Measurements from ENCODE around the gene PPFIA2.

DNA sequence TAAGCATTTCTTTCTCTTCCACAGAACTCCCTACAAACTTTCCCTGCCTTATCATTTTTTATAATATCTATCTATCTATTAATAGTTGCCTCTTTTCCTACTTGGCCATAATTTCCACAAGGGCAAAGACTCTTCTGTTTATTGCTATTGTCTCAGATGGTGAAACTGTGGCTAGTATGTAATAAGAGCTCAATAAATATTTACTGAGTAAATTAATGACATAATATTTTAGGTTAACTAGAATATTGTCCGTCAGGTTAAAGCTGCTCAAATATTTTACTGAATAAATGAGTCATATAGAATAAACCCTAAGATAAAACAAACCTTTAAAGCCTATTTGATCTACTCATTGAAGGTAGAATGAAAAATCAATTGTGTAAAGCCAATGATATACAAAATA, 240.5 kb downstream of the PPFIA2 start:
- TF ChIP-seq, protein P1, sequence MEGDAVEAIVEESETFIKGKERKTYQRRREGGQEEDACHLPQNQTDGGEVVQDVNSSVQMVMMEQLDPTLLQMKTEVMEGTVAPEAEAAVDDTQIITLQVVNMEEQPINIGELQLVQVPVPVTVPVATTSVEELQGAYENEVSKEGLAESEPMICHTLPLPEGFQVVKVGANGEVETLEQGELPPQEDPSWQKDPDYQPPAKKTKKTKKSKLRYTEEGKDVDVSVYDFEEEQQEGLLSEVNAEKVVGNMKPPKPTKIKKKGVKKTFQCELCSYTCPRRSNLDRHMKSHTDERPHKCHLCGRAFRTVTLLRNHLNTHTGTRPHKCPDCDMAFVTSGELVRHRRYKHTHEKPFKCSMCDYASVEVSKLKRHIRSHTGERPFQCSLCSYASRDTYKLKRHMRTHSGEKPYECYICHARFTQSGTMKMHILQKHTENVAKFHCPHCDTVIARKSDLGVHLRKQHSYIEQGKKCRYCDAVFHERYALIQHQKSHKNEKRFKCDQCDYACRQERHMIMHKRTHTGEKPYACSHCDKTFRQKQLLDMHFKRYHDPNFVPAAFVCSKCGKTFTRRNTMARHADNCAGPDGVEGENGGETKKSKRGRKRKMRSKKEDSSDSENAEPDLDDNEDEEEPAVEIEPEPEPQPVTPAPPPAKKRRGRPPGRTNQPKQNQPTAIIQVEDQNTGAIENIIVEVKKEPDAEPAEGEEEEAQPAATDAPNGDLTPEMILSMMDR (IDR thresholded peaks at IDR 0.05): no peak
- TF ChIP-seq POLR2A (IDR thresholded peaks at IDR 0.05): no peak
